AG04450 (cell line): ENCODE results near the gene CHST11. TPM values are rescaled to one million over a fixed set of nuclear protein-coding genes. Genes with fewer than 3 reads are reported as not detected.
"Not testable (repeated sequence)": the region's sequence is repeated elsewhere in the genome, so short reads cannot be mapped to it uniquely, and the experiment has no call there.

Source experiments
- CTCF ChIA-PET: fragments of 300-600, 350-600 bp; formaldehyde crosslinking; extraction: SDS; loops from one replicate; lab custom pipeline; 2022; ENCODE audit warnings: antibody characterized with exemption, inconsistent platforms; lab: Charles Lee
- POLR2A ChIA-PET: fragments of 350-600 bp; formaldehyde crosslinking; extraction: SDS; loops from one replicate; lab custom pipeline; 2021; ENCODE audit warnings: antibody characterized with exemption, inconsistent platforms; lab: Yijun Ruan, JAX
- DNase-seq: peaks from one replicate; pipeline ENCODE4 v3.0.0-alpha.2; 2011; ENCODE audit warnings: low read depth, low spot score
- H3K27ac ChIP-seq: one replicate; pipeline ENCODE4 v1.5.1; 2012; ENCODE audit warnings: low read depth, low read length, control low read depth
- H3K27me3 ChIP-seq: one replicate; pipeline ENCODE4 v1.6.0; 2012; ENCODE audit warnings: low read length; ENCODE audit not compliant: control insufficient read depth, insufficient read depth
- H3K4me3 ChIP-seq: 2 replicates; pipeline ENCODE4 v1.5.1; 2011; ENCODE audit warnings: mild to moderate bottlenecking, low read depth, low read length, control low read depth
- H3K9me3 ChIP-seq: 2 replicates; pipeline ENCODE4 v1.5.1; 2012; ENCODE audit warnings: low read length; ENCODE audit not compliant: control insufficient read depth, insufficient read depth
- polyA plus RNA-seq: library from polyadenylated mRNA; depleted of rRNA; stranded (reverse); fragments of >200 nt; gene quantifications from 2 replicates; pipeline ENCODE4 v1.2.3, GENCODE V29; 2011
- TF ChIP-seq, protein P1 (sequence below): IDR thresholded peaks from 2 replicates; pipeline ENCODE4 v1.5.1; 2011; ENCODE audit warnings: low read depth, low read length, control low read depth, inconsistent platforms

CHST11 gene
- polyA plus RNA-seq, 1 experiment, result 2.7 TPM

GRCh38 chr12:104526320-104526719, 69.6 kb downstream of the CHST11 start:
- ChIA-PET POLR2A (no interaction called here), CTCF (interaction anchor here (0.6 kb wide), 1 partner anchor 46 kb away, joined by 5 read pairs; no protein-coding TSS in a partner anchor)
- no peak for DNase-seq
- Histone ChIP-seq H3K9me3 (peaks cover 4% of the 10 kb centered on the region; the same call in 1 of the 2 replicates), H3K4me3 (no peak overlapping the region), H3K27ac (no peak overlapping the region), H3K27me3 (peaks cover 4% of the 10 kb centered on the region)
- TF ChIP-seq, protein P1, sequence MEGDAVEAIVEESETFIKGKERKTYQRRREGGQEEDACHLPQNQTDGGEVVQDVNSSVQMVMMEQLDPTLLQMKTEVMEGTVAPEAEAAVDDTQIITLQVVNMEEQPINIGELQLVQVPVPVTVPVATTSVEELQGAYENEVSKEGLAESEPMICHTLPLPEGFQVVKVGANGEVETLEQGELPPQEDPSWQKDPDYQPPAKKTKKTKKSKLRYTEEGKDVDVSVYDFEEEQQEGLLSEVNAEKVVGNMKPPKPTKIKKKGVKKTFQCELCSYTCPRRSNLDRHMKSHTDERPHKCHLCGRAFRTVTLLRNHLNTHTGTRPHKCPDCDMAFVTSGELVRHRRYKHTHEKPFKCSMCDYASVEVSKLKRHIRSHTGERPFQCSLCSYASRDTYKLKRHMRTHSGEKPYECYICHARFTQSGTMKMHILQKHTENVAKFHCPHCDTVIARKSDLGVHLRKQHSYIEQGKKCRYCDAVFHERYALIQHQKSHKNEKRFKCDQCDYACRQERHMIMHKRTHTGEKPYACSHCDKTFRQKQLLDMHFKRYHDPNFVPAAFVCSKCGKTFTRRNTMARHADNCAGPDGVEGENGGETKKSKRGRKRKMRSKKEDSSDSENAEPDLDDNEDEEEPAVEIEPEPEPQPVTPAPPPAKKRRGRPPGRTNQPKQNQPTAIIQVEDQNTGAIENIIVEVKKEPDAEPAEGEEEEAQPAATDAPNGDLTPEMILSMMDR, result no peak

DNA sequence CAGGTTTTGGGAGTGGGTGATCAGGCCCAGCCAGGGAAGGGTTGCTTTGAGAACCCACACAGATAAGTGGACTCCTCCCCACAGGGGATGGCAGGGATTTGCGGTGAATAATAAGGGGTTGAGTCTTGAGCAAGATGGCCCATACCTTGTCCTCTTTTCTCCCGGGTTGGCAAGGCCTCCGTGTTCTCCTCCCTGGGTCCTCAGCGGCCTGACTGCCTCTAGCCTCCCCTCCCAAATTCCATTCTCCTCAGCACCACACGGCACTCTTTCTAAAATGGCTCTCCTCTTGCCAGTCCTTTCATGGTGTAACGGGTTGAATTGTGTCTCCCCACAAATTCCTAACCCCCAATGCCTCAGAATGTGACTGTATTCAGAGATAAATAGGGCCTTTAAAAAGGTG, 70.0 kb downstream of the CHST11 start:
- TF ChIP-seq, protein P1, result no peak
- no peak overlapping the region for H3K4me3 ChIP-seq
- no peak for DNase-seq
- H3K9me3 ChIP-seq, result peaks cover 4% of the 10 kb centered on the region; the same call in 1 of the 2 replicates
- ChIA-PET POLR2A (no interaction called here), CTCF (interaction anchor here (0.6 kb wide), 1 partner anchor 47 kb away, joined by 5 read pairs; no protein-coding TSS in a partner anchor)
- peaks cover 5% of the 10 kb centered on the region for H3K27me3 ChIP-seq
- H3K27ac ChIP-seq, result no peak overlapping the region

- DNase-seq, H3K27ac ChIP-seq, POLR2A ChIA-PET, H3K9me3 ChIP-seq, H3K27me3 ChIP-seq, CTCF ChIA-PET, H3K4me3 ChIP-seq: not testable (repeated sequence)
Observed at GRCh38 chr12:104527653-104528052, 70.9 kb downstream of the CHST11 start.

GRCh38 chr12:104529130-104529874, 72.6 kb downstream of the CHST11 start:
- no peak for DNase-seq
- TF ChIP-seq, protein P1, result no peak
- ChIA-PET CTCF (interaction anchor here (0.7 kb wide), 1 partner anchor 148 kb away, joined by 3 read pairs; no protein-coding TSS in a partner anchor), POLR2A (no interaction called here)
- Histone ChIP-seq H3K4me3 (no peak overlapping the region), H3K9me3 (peaks cover 4% of the 10 kb centered on the region; the same call in 1 of the 2 replicates), H3K27ac (no peak overlapping the region), H3K27me3 (peaks cover 8% of the 10 kb centered on the region)

- CTCF ChIA-PET, result no interaction called here
- Histone ChIP-seq H3K9me3 (peaks cover 4% of the 10 kb centered on the region; the same call in 1 of the 2 replicates), H3K27ac (no peak overlapping the region), H3K4me3 (no peak overlapping the region), H3K27me3 (peaks cover 10% of the 10 kb centered on the region)
- no peak for DNase-seq
- POLR2A ChIA-PET, result no interaction called here
- TF ChIP-seq, protein P1, result no peak
Observed at GRCh38 chr12:104532636-104533035, 75.9 kb downstream of the CHST11 start.
